ENCODE data around the gene DNAH10.

DNA sequence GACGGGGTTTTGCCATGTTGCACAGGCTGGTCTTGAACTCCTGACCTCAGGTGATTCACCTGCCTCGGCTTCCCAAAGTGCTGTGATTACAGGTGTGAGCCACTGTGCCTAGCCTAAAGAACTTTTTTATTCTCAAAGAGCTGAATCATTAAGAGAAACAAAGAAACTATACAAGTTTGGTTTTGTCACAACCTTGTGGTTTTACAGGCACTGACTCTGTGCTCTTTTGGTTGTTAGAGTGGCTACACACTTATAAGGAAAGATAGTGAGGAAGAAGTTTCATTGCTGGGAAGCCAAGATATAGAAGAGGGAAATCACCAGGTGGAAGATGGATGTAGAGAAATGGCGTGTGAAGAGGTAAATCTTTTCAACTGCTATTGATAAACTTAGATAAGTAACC is 10.1 kb upstream of the DNAH10 start:
- TF ChIP-seq YY1 (IDR thresholded peaks at IDR 0.05; ENCODE audit: low read depth) (no peak), TAF1 (IDR thresholded peaks at IDR 0.05; ENCODE audit: low read depth) (no peak), RAD21 (IDR thresholded peaks at IDR 0.05; ENCODE audit: low read depth) (no peak), ZBTB7A (IDR thresholded peaks at IDR 0.05; ENCODE audit: low read depth) (no peak), TEAD4 (IDR thresholded peaks at IDR 0.05) (no peak), CEBPB (IDR thresholded peaks at IDR 0.05) (no peak)
- TF ChIP-seq, protein P1, sequence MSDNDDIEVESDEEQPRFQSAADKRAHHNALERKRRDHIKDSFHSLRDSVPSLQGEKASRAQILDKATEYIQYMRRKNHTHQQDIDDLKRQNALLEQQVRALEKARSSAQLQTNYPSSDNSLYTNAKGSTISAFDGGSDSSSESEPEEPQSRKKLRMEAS (IDR thresholded peaks at IDR 0.05): no peak
- TF ChIP-seq, protein P2, sequence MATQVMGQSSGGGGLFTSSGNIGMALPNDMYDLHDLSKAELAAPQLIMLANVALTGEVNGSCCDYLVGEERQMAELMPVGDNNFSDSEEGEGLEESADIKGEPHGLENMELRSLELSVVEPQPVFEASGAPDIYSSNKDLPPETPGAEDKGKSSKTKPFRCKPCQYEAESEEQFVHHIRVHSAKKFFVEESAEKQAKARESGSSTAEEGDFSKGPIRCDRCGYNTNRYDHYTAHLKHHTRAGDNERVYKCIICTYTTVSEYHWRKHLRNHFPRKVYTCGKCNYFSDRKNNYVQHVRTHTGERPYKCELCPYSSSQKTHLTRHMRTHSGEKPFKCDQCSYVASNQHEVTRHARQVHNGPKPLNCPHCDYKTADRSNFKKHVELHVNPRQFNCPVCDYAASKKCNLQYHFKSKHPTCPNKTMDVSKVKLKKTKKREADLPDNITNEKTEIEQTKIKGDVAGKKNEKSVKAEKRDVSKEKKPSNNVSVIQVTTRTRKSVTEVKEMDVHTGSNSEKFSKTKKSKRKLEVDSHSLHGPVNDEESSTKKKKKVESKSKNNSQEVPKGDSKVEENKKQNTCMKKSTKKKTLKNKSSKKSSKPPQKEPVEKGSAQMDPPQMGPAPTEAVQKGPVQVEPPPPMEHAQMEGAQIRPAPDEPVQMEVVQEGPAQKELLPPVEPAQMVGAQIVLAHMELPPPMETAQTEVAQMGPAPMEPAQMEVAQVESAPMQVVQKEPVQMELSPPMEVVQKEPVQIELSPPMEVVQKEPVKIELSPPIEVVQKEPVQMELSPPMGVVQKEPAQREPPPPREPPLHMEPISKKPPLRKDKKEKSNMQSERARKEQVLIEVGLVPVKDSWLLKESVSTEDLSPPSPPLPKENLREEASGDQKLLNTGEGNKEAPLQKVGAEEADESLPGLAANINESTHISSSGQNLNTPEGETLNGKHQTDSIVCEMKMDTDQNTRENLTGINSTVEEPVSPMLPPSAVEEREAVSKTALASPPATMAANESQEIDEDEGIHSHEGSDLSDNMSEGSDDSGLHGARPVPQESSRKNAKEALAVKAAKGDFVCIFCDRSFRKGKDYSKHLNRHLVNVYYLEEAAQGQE (IDR thresholded peaks at IDR 0.05; ENCODE audit: low read depth): no peak
- TF ChIP-seq, protein P3, sequence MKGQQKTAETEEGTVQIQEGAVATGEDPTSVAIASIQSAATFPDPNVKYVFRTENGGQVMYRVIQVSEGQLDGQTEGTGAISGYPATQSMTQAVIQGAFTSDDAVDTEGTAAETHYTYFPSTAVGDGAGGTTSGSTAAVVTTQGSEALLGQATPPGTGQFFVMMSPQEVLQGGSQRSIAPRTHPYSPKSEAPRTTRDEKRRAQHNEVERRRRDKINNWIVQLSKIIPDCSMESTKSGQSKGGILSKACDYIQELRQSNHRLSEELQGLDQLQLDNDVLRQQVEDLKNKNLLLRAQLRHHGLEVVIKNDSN (IDR thresholded peaks at IDR 0.05): no peak

Measured in Ishikawa (cell line).